ENCODE results near the gene THOC1.
"Not testable (repeated sequence)": the region's sequence is repeated elsewhere in the genome, so short reads cannot be mapped to it uniquely, and the experiment has no call there.

The THOC1 gene

DNA sequence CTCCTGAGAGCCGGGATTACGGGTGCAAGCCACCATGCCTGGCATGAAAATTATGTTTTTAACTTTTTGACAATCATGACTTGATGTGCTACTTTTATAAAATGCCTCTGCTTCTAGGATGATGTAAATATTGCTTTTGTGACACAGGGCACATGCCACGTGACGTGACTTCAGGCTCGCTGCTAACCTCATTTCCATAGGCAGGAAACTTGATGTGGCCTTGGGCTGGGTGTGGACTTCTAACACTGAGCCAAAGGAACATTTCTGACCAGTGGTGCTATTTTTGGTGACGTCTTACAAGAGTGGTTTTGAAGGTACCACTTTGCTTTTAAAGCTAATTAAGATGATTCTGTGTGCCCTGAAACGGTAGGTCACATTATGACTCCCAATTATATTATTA lies 34.2 kb upstream of the THOC1 start:
- Histone ChIP-seq H3K27me3 (ENCODE audit: insufficient read depth, low read depth, severe bottlenecking) (no peaks in the 10 kb centered on the region), H3K36me3 (no peaks in the 10 kb centered on the region), H3K4me3 (ENCODE audit: low read depth, low read length) (no peak overlapping the region), H3K27ac (no peak overlapping the region), H3K9me3 (ENCODE audit: severe bottlenecking) (no peaks in the 10 kb centered on the region)
- no peak for TF ChIP-seq CTCF (IDR thresholded peaks at IDR 0.05; ENCODE audit: low read depth, low read length)
- DNase-seq, result no peak

DNA sequence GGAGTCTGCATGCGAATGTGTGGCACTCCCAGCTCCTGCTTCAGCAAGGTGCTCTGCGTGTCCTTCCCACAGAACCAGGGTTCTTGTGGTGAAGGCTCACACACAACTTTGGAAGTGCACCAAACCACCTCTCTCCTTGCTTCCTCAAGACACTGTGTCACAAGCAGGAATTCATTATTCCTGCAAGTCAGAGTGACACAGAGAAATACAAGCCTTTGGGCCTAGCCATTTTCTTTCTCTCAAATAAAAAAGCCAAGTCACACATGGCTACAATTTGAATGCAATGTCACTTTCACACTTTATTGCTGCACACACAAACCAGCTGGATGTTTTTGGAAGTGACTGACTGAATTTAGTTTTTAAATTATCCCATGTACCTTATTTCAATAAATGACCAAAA lies 30.1 kb upstream of the THOC1 start:
- H3K9me3 ChIP-seq (ENCODE audit: severe bottlenecking), result no peaks in the 10 kb centered on the region
- DNase-seq, result no peak
- H3K4me3 ChIP-seq (ENCODE audit: low read depth, low read length), result no peak overlapping the region
- no peaks in the 10 kb centered on the region for H3K27me3 ChIP-seq (ENCODE audit: insufficient read depth, low read depth, severe bottlenecking)
- no peaks in the 10 kb centered on the region for H3K36me3 ChIP-seq
- TF ChIP-seq CTCF (IDR thresholded peaks at IDR 0.05; ENCODE audit: low read depth, low read length), result no peak
- H3K27ac ChIP-seq, result no peak overlapping the region

GRCh38 chr18:295756-296490 lies 28.1 kb upstream of the THOC1 start:
- Histone ChIP-seq H3K27ac (no peak overlapping the region), H3K4me3 (ENCODE audit: low read depth, low read length) (no peak overlapping the region), H3K36me3 (no peaks in the 10 kb centered on the region), H3K27me3 (ENCODE audit: insufficient read depth, low read depth, severe bottlenecking) (no peaks in the 10 kb centered on the region), H3K9me3 (ENCODE audit: severe bottlenecking) (no peaks in the 10 kb centered on the region)
- no peak for DNase-seq
- no peak for TF ChIP-seq CTCF (IDR thresholded peaks at IDR 0.05; ENCODE audit: low read depth, low read length)

DNA sequence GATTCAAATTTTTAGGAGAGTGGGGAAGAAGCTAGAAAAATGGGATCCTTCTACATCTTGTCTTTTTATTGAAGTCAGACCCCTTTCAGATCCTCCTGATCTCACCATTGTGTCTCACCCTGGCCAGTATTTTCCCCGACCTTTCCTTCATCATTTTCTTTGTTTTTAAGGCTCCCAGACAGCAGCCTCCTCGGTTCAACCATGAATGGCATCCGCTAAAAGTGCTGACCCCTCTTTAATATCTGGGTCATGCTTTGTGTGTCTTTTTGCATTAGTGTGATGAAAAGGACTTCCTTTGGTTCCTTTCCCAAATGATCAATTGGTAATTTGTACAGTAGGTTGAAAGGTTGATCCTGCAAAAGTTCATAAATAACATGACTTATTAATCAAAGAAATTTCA lies 26.7 kb upstream of the THOC1 start:
- TF ChIP-seq CTCF (IDR thresholded peaks at IDR 0.05; ENCODE audit: low read depth, low read length), result no peak
- no peak for DNase-seq
- Histone ChIP-seq H3K4me3 (ENCODE audit: low read depth, low read length) (no peak overlapping the region), H3K36me3 (no peaks in the 10 kb centered on the region), H3K27ac (no peak overlapping the region), H3K27me3 (ENCODE audit: insufficient read depth, low read depth, severe bottlenecking) (no peaks in the 10 kb centered on the region), H3K9me3 (ENCODE audit: severe bottlenecking) (no peaks in the 10 kb centered on the region)

GRCh38 chr18:293536-293935 lies 25.7 kb upstream of the THOC1 start:
- no peak overlapping the region for H3K4me3 ChIP-seq (ENCODE audit: low read depth, low read length)
- H3K9me3 ChIP-seq (ENCODE audit: severe bottlenecking), result no peaks in the 10 kb centered on the region
- H3K27me3 ChIP-seq (ENCODE audit: insufficient read depth, low read depth, severe bottlenecking), result no peaks in the 10 kb centered on the region
- no peaks in the 10 kb centered on the region for H3K36me3 ChIP-seq
- DNase-seq, result no peak
- H3K27ac ChIP-seq, result no peak overlapping the region
- TF ChIP-seq CTCF (IDR thresholded peaks at IDR 0.05; ENCODE audit: low read depth, low read length), result no peak

DNA sequence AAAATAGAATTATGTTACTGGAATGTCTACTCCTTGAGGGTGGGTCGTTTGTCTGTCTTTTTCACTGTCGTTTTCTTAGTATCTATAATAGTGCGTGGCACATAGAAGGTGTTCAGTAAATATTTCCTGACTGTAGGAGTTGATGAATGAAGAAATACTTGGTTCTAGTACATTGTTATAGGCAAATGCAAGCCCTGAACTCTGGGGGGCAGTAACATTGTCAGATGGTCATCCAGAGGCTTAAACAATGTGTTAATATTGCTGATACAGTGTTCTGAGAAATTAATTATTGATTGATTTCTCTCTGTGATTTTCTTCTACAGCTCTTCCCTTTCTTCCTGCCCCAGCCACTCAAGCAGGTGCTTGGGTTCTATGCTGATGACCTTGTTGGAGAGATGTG lies 24.4 kb upstream of the THOC1 start:
- H3K36me3 ChIP-seq, result no peaks in the 10 kb centered on the region

DNA sequence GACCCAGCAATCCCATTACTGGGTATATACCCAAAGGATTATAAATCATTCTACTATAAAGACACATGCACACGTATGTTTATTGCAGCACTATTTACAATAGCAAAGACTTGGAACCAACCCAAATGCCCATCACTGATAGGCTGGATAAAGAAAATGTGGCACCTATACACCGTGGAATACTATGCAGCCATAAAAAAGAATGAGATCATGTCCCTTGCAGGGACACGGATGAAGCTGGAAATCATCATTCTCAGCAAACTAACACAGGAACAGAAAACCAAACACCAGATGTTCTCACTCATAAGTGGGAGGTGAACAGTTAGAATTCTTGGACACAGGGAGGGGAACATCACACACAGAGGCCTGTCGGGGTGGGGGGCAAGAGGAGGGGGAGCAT lies 22.1 kb upstream of the THOC1 start:
- H3K27ac ChIP-seq, result not testable (repeated sequence)

More for the DNA sequence above, 24.4 kb upstream of the THOC1 start:
- peak; percentile 11 for DNase-seq
- 0 out of 2 replicates have a peak, but pooled peaks have one; percentile 15 for TF ChIP-seq CTCF (IDR thresholded peaks at IDR 0.05; ENCODE audit: low read depth, low read length)
- Histone ChIP-seq H3K9me3 (ENCODE audit: severe bottlenecking) (no peaks in the 10 kb centered on the region), H3K27ac (no peak overlapping the region), H3K4me3 (ENCODE audit: low read depth, low read length) (no peak overlapping the region), H3K27me3 (ENCODE audit: insufficient read depth, low read depth, severe bottlenecking) (no peaks in the 10 kb centered on the region)

More for the DNA sequence above, 22.1 kb upstream of the THOC1 start:
- not testable (repeated sequence) for DNase-seq; H3K36me3 ChIP-seq; H3K9me3 ChIP-seq (ENCODE audit: severe bottlenecking); H3K27me3 ChIP-seq (ENCODE audit: insufficient read depth, low read depth, severe bottlenecking); H3K4me3 ChIP-seq (ENCODE audit: low read depth, low read length)

Measured in WERI-Rb-1 (cell line).